WI38 (cell line): ENCODE data around the gene EML3.

ENCODE experiments used
- H3K4me3 ChIP-seq: 2 replicates; pipeline ENCODE4 v1.5.1; 2011; ENCODE audit warnings: low read depth, mild to moderate bottlenecking, control low read depth, low read length
- CTCF ChIP-seq: IDR thresholded peaks from 2 replicates; pipeline ENCODE4 v1.5.1; 2012; ENCODE audit warnings: low read depth, mild to moderate bottlenecking, control low read depth, low read length

The EML3 gene

DNA sequence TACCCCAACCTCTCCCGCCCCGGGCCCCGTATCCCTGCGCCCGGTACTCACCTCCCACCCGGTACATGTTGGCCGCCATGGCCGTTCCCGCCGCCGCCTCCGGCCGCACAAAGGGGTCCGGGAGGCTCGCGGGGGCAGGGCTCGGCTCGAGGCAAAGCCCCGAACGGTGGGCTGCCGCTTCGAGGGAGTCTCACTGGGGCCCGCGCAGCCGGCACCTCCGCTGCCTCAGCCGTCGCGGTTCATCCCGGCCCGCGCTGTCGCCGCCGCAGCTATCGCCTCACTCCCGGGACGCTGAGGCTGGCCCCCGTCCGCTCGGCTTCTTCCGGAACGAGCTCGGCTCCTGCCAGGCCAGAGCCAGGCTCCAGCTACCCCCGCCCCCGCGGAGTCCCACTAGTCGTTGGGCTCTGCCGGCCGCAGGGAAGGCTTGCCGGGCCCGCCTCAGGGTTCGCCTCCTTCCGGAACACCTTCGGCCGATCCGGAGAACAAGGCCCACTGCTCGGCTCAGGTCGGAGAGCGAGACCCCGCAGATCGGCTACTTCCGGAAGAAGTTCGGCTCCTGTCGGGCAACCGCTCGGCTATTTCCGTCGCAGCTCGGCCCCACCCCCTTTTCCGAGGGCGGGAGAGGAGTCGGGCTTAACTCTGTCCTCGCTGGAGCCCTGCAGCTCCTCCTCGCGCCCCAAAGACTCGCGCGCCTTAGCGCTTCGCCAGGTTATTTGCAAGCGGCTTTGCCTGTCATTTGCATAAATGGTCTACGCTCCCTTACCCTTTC lies 11.0 kb downstream of the EML3 start, which contains the start of gene MTA2:
Gene MTA2 (minus strand): TSS at position 494 of the 769 bp plus-strand sequence. CDS start 415 bp downstream, at position 79.
- H3K4me3 ChIP-seq, result peak within 1 kb of the TSS; percentile 79
- no peak for TF ChIP-seq CTCF

GRCh38 chr11:62601122-62601371 lies 11.5 kb downstream of the EML3 start:
- TF ChIP-seq CTCF, result no peak
- peak overlapping the region; percentile 79 for H3K4me3 ChIP-seq

DNA sequence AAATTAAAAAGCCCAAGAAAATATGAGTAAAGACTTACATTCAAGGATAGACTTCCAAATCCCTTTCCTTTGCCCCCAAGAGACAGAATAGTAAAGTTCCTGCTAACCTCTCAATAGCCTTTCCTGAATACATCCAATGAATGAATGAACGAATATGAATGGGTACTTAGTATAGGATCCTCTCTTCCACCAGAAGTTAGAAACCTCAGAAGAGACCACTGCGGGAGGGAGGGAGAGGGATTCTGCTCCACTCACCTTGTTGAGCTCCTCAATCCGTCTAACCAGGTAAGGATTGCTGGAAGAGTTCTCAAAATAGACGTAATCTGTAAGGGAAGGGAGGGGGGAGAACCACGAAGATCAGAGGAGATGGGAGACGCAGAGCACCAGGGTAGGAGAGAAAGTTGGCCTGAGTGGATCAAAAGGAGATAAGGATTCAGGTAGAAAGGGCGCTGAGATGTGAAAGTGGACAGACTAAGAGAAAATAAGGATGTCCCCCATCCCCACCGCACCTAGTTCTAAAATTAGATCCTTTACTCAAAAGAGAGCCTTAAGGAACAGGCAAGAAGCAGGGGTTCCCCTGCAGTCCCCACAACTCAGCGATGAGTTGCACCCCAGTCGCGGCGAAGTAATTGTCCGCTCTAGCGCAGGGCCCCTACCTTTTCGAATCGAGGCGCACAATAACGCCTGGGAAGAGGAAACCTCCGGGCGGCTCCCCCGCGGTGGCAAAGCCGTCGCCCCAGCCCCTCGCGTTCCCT lies 12.0 kb downstream of the EML3 start:
- H3K4me3 ChIP-seq, result peak overlapping the region; percentile 79
- TF ChIP-seq CTCF, result no peak

GRCh38 chr11:62599901-62600300 lies 12.7 kb downstream of the EML3 start:
- TF ChIP-seq CTCF, result no peak
- H3K4me3 ChIP-seq, result peak overlapping the region; percentile 79

DNA sequence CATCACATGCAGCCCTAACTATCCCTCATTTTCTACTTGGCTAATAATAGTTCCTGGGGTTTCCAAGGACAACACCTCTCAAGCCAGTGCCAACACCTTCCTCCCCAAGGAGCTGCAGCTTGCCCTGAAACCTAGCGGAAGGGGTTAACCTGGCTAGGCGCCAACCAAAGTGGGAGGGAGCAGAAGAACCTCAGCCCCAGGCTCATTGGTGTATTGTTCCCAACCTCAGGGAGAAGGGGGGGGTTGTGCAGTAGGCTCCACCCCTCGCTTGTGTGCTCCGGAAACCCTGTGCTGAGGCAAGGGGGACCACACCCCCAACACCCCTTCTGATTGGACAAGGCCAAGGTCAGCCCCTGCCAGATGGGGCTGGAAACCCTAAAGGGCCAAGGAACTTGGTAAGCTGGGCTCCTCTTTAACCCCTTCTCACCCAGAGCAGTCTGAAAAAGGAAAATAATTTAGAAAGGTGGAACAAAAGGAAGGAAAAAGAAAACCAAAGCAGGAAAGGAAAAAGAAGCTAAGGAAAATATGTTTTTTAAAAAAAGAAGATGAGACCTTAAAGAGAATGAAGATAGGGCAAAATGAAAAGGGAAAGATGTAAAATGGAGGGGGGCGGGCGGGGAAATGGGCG lies 13.4 kb downstream of the EML3 start:
- no peak for TF ChIP-seq CTCF
- H3K4me3 ChIP-seq, result peak overlapping the region; percentile 79

DNA sequence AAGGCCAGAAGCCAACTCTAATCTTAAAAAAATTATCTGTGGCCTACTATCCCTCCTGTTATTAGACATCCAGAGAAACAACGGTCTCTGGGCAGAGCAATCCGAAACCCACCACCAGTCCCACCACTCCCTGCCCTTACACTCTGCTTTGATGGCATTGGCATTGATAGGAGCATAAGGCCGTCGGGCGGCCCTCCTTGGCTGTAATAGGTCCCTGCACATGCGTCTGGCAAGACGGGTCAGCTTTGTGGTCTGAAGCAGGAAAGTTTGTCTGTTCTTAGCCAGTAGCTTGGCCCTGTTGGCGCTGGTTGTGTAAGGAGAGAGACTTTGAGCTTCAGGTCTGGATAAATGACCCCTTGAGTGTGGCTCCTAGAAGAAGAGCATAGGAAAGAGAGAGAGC lies 17.5 kb downstream of the EML3 start:
- TF ChIP-seq CTCF, result no peak
- no peak overlapping the region for H3K4me3 ChIP-seq

DNA sequence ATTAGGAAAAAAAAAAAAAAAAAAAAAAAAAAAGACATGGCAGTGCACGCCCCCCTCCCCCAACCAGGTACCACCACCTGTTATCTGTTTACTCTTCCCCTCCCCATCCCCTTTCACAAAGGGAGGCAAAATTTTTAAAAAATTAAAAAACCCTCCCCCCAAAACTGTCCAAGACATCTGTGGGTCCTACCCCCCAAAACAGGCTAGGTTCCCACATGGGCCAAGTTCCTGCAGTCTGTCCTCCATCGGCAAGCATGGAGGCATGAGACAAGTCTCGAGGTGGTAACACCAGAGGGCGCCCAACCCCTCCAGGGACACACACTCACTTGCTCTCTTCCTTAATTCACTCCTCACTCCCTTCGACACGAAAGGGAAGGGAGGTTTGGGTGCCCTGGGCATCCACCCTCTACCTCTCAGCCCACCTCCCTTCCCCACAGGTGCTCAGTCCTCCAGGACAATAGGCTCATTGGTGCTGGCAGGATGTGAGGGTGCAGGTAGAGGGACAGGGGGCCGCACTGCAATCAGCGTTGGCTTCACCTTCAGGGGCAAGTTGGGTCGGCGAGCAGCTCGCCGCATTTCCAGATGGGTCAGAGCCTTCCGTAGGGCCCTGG lies 19.0 kb downstream of the EML3 start:
- H3K4me3 ChIP-seq, result no peak overlapping the region
- TF ChIP-seq CTCF, result peak; percentile 45
